ENCODE measurements around the gene MID1IP1. TPM values are rescaled to one million over a fixed set of nuclear protein-coding genes. Genes with fewer than 3 reads are reported as not detected.

MID1IP1 gene
- 100 to 1,000 TPM in 1 of 2 donors, 10 to 100 TPM in 1; 62.2 to 105 TPM for total RNA-seq

- ATAC-seq, result peak; percentile 69 to 74
- H3K27ac Mint-ChIP-seq, result peak within 1 kb of the TSS; percentile 96 to 99
- H3K36me3 Mint-ChIP-seq, result peaks cover 29 to 33% of the 10 kb centered on the region in 2 donors
- H3K9me3 Mint-ChIP-seq, result no peaks in the 10 kb centered on the region
- DNase-seq (ENCODE audit: low spot score in 2 of 2), result peak; percentile 71 to 83
Measured at GRCh38 chrX:38800981-38801845, at the start of gene MID1IP1. Gene MID1IP1 (plus strand): TSS chrX:38801459. CDS start chrX:38804947, 3,488 bp downstream.

DNA sequence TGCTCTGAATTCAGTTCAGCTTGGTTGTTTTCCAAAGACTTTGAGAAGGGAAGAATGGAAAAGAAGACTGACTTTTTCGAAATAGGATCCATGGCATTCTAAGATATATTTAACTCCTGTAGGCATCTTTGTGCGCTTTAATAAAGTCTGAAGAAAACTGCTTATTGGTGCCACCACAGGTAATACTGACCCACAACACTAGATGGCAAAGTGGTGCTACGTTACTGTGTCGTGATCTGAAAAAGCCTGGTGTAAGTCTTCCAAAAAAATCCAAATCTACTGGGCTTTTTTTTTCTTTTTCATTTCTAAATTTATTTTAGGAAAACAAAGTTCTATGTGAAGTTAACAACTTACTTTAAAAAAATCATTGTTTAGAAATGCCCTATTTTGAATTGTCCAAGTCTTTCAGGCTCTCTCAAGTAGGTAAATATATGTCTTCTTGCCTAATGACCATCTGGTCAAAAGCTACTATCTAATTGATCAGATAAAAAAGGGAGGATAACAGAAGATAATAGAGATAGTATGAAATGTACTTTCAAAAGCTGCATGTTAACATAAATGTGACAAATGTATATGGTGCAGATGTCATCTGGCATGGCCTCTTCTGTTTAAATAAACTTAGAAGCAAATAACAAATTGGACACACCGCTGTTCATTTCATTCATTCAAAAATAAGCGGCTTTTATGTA, 47.0 kb upstream of the MID1IP1 start:
- DNase-seq (ENCODE audit: low spot score in 2 of 2) (peak in 1 of 2 donors; percentile 5), ATAC-seq (peak; percentile 38 to 46)
- Mint-ChIP-seq H3K27ac (no peak overlapping the region), H3K9me3 (no peaks in the 10 kb centered on the region), H3K36me3 (no peaks in the 10 kb centered on the region)

GRCh38 chrX:38754818-38755718, 46.2 kb upstream of the MID1IP1 start:
- no peaks in the 10 kb centered on the region for H3K36me3 Mint-ChIP-seq
- H3K27ac Mint-ChIP-seq, result no peak overlapping the region
- no peak for DNase-seq (ENCODE audit: low spot score in 2 of 2)
- ATAC-seq, result no peak
- H3K9me3 Mint-ChIP-seq, result no peaks in the 10 kb centered on the region

GRCh38 chrX:38760883-38761282, 40.4 kb upstream of the MID1IP1 start:
- Mint-ChIP-seq H3K27ac (no peak overlapping the region), H3K36me3 (no peaks in the 10 kb centered on the region), H3K9me3 (no peaks in the 10 kb centered on the region)
- DNase-seq (ENCODE audit: low spot score in 2 of 2), result no peak
- no peak for ATAC-seq

GRCh38 chrX:38768079-38768478, 33.2 kb upstream of the MID1IP1 start:
- DNase-seq (ENCODE audit: low spot score in 2 of 2) (no peak), ATAC-seq (no peak)
- Mint-ChIP-seq H3K9me3 (no peaks in the 10 kb centered on the region), H3K36me3 (no peaks in the 10 kb centered on the region), H3K27ac (no peak overlapping the region)

DNA sequence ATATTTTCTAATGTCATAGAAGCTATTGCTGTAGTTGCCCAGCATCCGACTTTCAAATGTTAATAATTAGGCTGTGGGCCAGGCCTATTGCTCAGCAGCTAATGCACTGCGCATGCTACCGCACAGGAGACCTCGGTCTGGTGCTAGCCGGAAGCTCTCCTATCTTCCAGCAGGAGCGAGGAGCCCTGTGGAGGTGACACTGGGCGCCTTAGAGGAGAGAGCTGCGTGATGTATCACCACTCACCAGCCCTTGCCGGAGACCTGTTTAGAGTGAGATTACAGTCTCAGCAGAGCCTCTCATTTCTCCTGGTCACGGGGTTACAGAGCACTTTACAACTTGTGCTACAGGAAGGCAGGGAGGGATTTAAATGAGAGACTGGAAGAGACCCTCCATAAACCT, 31.1 kb upstream of the MID1IP1 start:
- no peaks in the 10 kb centered on the region for H3K9me3 Mint-ChIP-seq
- DNase-seq (ENCODE audit: low spot score in 2 of 2), result no peak
- H3K27ac Mint-ChIP-seq, result no peak overlapping the region
- H3K36me3 Mint-ChIP-seq, result no peaks in the 10 kb centered on the region
- no peak for ATAC-seq

DNA sequence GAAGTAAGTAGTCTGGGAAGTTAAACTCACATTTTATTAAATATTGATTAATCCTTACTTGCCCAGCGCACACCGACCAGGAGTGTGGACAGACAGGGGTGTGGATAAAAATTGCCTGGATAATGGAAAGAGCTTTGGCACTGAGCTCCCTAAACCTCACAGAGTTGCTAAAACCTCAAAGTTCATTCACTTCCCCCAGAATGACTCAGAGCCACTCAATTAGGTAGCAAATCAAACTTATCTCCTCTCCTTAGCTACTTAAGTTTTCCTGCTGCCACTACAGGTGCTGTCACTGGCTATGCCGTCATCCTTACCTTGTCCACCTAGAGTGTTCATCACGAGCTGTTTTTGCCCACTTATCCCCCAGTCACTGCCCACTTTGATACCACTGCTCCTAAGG, 27.0 kb upstream of the MID1IP1 start:
- ATAC-seq (peak; percentile 53 to 57), DNase-seq (ENCODE audit: low spot score in 2 of 2) (no peak)
- H3K27ac Mint-ChIP-seq, result no peak overlapping the region
- peaks cover 0 to 5% of the 10 kb centered on the region in 2 donors for H3K36me3 Mint-ChIP-seq
- H3K9me3 Mint-ChIP-seq, result no peaks in the 10 kb centered on the region

DNA sequence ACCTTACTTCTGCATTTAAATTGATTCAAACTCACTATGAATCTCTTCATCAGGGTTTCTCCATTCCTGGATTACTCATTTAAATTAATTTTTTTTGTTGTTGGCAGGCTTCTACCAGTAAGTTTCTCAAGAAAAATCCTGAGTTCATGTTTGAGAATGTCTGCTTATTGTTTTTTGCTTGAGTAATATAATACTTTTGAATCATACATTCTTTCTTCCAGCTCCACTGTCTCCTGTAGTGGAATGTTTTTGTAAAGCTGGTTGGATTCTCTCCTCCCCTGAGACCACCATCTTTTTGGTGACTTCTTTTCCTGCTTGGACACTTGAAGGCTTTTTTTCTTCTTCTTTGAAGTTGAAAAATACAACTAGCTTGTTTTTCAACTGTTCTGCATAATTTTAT, 4.3 kb upstream of the MID1IP1 start:
- no peak for DNase-seq (ENCODE audit: low spot score in 2 of 2)
- no peaks in the 10 kb centered on the region for H3K9me3 Mint-ChIP-seq
- ATAC-seq, result no peak
- no peak overlapping the region for H3K27ac Mint-ChIP-seq
- H3K36me3 Mint-ChIP-seq, result peaks cover 6 to 9% of the 10 kb centered on the region in 2 donors

- Mint-ChIP-seq H3K27ac (no peak overlapping the region), H3K36me3 (peaks cover 15 to 17% of the 10 kb centered on the region in 2 donors), H3K9me3 (no peaks in the 10 kb centered on the region)
- no peak for DNase-seq (ENCODE audit: low spot score in 2 of 2)
- ATAC-seq, result no peak
Measured at GRCh38 chrX:38798956-38799355, 2.3 kb upstream of the MID1IP1 start.

- no peak for ATAC-seq
- Mint-ChIP-seq H3K9me3 (no peaks in the 10 kb centered on the region), H3K36me3 (peaks cover 19 to 24% of the 10 kb centered on the region in 2 donors), H3K27ac (no peak overlapping the region)
- DNase-seq (ENCODE audit: low spot score in 2 of 2), result no peak
Measured at GRCh38 chrX:38799995-38800580, 1.2 kb upstream of the MID1IP1 start.

- H3K27ac Mint-ChIP-seq, result peak overlapping the region; percentile 96 to 97
- no peaks in the 10 kb centered on the region for H3K9me3 Mint-ChIP-seq
- DNase-seq (ENCODE audit: low spot score in 2 of 2) (no peak), ATAC-seq (no peak)
- peaks cover 38 to 42% of the 10 kb centered on the region in 2 donors for H3K36me3 Mint-ChIP-seq
Measured at GRCh38 chrX:38803243-38803587, 2.0 kb downstream of the MID1IP1 start.

GRCh38 chrX:38803588-38804431, 2.6 kb downstream of the MID1IP1 start:
- ATAC-seq (peak; percentile 71 to 73), DNase-seq (ENCODE audit: low spot score in 2 of 2) (peak; percentile 72 to 85)
- H3K27ac Mint-ChIP-seq, result peak overlapping the region; percentile 96 to 97
- no peaks in the 10 kb centered on the region for H3K9me3 Mint-ChIP-seq
- H3K36me3 Mint-ChIP-seq, result peaks cover 38 to 42% of the 10 kb centered on the region in 2 donors

- H3K36me3 Mint-ChIP-seq, result peaks cover 38 to 42% of the 10 kb centered on the region in 2 donors
- peak overlapping the region; percentile 95 to 96 for H3K27ac Mint-ChIP-seq
- H3K9me3 Mint-ChIP-seq, result no peaks in the 10 kb centered on the region
- DNase-seq (ENCODE audit: low spot score in 2 of 2) (no peak), ATAC-seq (peak; percentile 9)
Measured at GRCh38 chrX:38804432-38804681, 3.1 kb downstream of the MID1IP1 start.

GRCh38 chrX:38804682-38805431, 3.6 kb downstream of the MID1IP1 start:
- Mint-ChIP-seq H3K27ac (peak overlapping the region; percentile 95 to 96), H3K36me3 (peaks cover 38 to 42% of the 10 kb centered on the region in 2 donors), H3K9me3 (no peaks in the 10 kb centered on the region)
- DNase-seq (ENCODE audit: low spot score in 2 of 2) (peak; percentile 33 to 57), ATAC-seq (no peak)
